ENCODE data around the gene EXOC6.

- no peak for TF ChIP-seq CTCF (conservative IDR thresholded peaks at IDR 0.05; ENCODE audit: low read length)
- no peak for TF ChIP-seq EZH2phosphoT487 (IDR thresholded peaks at IDR 0.05; ENCODE audit: borderline replicate concordance)
These were observed 32.2 kb upstream of the EXOC6 start for GRCh38 chr10:92816091-92816531.

Measured in Loucy (cell line).